Adrenal gland (tissue), 12 donors: ENCODE data around the gene HTR3B. TPM values are rescaled to one million over a fixed set of nuclear protein-coding genes. Genes with fewer than 3 reads are reported as not detected.

ENCODE experiments used
- DNase-seq, 7 donors: peaks; one replicate each; pipeline ENCODE4 v3.0.0-alpha.2; 2019 to 2020
- H3K27ac ChIP-seq, 5 donors: fragments of 200-600 bp; sonication (generic) in 4 of 5; 1 replicate in 3 of 5; 2 replicates in 2 of 5; pipeline versions ENCODE4 v1.5.1 to v1.8.0; 2016 to 2020; ENCODE audit warnings: mild to moderate bottlenecking in 1 of 5
- H3K27me3 ChIP-seq: fragments of 200-600 bp; 2 replicates; pipeline ENCODE4 v1.8.0; 2021
- H3K36me3 ChIP-seq, 2 donors: fragments of 200-600 bp; replicated peaks in 1 of 2; 1 replicate in 1 of 2; 2 replicates in 1 of 2; pipeline versions ENCODE4 v1.5.1 to v1.8.0; 2018 to 2022
- H3K4me1 ChIP-seq, 2 donors: fragments of 200-600 bp; replicated peaks in 1 of 2; 1 replicate in 1 of 2; 2 replicates in 1 of 2; pipeline versions ENCODE4 v1.5.1 to v1.8.0; 2018 to 2021
- H3K4me3 ChIP-seq, 4 donors: fragments of 200-600 bp; sonication (generic) in 3 of 4; one replicate each; pipeline ENCODE4 v1.5.1; 2016 to 2018
- H3K9me3 ChIP-seq, 3 donors: fragments of 200-600 bp; sonication (generic) in 1 of 3; replicated peaks in 1 of 3; 1 replicate in 2 of 3; 2 replicates in 1 of 3; pipeline versions ENCODE4 v1.5.1 to v1.8.0; 2016 to 2021
- POLR2A ChIP-seq, 2 donors: fragments of 450-650 bp; IDR thresholded peaks; one replicate each; pipeline ENCODE4 v1.6.1; 2017; ENCODE audit warnings: antibody characterized with exemption in 2 of 2, mild to moderate bottlenecking in 2 of 2, moderate library complexity in 1 of 2
- WGBS, 4 donors: extraction: QIAGEN DNeasy Blood & Tissue Kit in 2 of 4; methylation state at CpG; one replicate each; pipeline versions ENCODE4 v1.1.5 to v1.1.7; 2013 to 2017; 5-methylcytosine and 5-hydroxymethylcytosine counted together
- intact Hi-C, 2 donors: fragments of 100-400 bp; cut with DNase I; formaldehyde crosslinking; loops; one replicate each; pipeline versions ENCODE4 v1.14.1 to v1.15.0; 2022 to 2023
- polyA plus RNA-seq, 3 donors: library from polyadenylated mRNA; stranded (reverse); fragments of 200-250 nt in 2 of 3; fragments of 350-450 nt in 1 of 3; fragmentation: Illumina TruSeq in 1 of 3; extraction: RNeasy Lipid Tissue Mini Kit (QIAGEN cat#74804) in 1 of 3; gene quantifications; one replicate each; pipeline ENCODE4 v1.2.3, GENCODE V29; 2013 to 2014
- total RNA-seq, 9 donors: library from RNA; depleted of rRNA in 4 of 9; stranded (reverse); fragments of >200 nt in 4 of 9; fragments of 120-200 nt in 1 of 9; fragmentation: NEBNext Ultra II Directional in 1 of 9; extraction: Animal tissue kit (Norgen Biotek cat#: 25700) in 1 of 9; gene quantifications; one replicate each; pipeline versions ENCODE4 v1.1.0 to v1.2.4, GENCODE V29; 2013 to 2023
- TF ChIP-seq, protein P1 (sequence below), 6 experiments: fragments of 450-650 bp in 4 of 6; fragments of 200-600 bp in 2 of 6; sonication (generic) in 1 of 6; IDR thresholded peaks; 1 replicate in 5 of 6; 2 replicates in 1 of 6; pipeline versions ENCODE4 v1.5.1 to v1.8.0; 2016 to 2021; ENCODE audit warnings: antibody characterized with exemption in 6 of 6, mild to moderate bottlenecking in 2 of 6, moderate library complexity in 1 of 6
- donor health status: healthy with polysubstance abuse.
- donor health status: Bipolar disorder and iron deficiency.
- donor health status: DM: yes; HTN: yes; CAD: no.
- donor health status: DM: no; HTN: no; CAD: no.
- donor health status: DM: no; HTN: no; CAD: no.
- donor health status: DM: yes; HTN: yes; CAD: no.

Gene HTR3B
- total and polyA plus RNA-seq, 12 donors: not detected

DNA sequence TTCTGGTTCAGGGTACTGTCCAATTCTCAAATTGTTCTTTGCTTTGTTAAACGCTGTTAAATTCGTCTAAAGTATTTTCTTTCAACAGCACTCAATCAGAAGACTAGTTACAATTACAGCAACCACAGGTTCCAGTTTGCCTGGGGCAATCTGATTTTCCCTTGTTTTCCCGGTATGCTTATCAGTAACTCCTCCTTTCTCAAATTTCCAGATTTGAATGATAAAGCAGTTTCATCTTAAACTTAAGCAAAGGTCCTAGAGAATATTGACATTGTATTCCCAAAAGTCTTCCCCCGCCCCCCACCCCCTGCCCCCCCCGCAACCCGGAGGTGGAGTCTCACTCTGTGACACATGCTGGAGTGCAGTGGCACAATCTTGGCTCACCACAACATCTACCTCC is 18.7 kb upstream of the HTR3B start:
- intact Hi-C loops: no loop called here
- H3K27me3 ChIP-seq: no peaks in the 10 kb centered on the region
- H3K36me3 ChIP-seq: no peaks in the 10 kb centered on the region
- H3K4me1 ChIP-seq: no peaks in the 10 kb centered on the region
- WGBS, 4 donors: 61 to 70% (median 64%) methylated on average over 6 of the region's 6 CpGs
- no peak for TF ChIP-seq POLR2A (IDR thresholded peaks at IDR 0.05)
- TF ChIP-seq, protein P1, sequence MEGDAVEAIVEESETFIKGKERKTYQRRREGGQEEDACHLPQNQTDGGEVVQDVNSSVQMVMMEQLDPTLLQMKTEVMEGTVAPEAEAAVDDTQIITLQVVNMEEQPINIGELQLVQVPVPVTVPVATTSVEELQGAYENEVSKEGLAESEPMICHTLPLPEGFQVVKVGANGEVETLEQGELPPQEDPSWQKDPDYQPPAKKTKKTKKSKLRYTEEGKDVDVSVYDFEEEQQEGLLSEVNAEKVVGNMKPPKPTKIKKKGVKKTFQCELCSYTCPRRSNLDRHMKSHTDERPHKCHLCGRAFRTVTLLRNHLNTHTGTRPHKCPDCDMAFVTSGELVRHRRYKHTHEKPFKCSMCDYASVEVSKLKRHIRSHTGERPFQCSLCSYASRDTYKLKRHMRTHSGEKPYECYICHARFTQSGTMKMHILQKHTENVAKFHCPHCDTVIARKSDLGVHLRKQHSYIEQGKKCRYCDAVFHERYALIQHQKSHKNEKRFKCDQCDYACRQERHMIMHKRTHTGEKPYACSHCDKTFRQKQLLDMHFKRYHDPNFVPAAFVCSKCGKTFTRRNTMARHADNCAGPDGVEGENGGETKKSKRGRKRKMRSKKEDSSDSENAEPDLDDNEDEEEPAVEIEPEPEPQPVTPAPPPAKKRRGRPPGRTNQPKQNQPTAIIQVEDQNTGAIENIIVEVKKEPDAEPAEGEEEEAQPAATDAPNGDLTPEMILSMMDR (IDR thresholded peaks at IDR 0.05): no peak
- H3K9me3 ChIP-seq: no peaks in the 10 kb centered on the region
- no peak overlapping the region for H3K27ac ChIP-seq
- DNase-seq: no peak
- H3K4me3 ChIP-seq: no peak overlapping the region

DNA sequence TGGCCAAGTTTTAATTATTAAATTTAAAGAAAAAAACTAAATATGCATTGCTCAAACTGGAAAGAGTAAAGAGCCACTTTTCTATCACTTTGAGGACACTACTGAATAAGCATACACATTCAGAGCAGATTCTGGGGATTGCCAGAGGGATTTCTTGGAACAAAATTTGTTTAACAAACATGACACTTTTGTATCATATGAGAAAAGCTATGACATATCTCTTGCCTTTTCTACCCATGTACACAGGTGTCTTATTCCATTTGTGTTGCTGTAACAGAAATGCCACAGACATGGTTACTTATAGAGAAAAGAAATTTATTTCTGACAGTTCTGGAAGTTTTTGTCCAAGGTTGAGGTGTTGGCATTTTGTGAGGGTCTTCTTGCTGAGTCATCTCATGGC is 15.7 kb upstream of the HTR3B start:
- Histone ChIP-seq H3K4me1 (no peaks in the 10 kb centered on the region), H3K27ac (no peak overlapping the region), H3K36me3 (no peaks in the 10 kb centered on the region), H3K27me3 (no peaks in the 10 kb centered on the region), H3K9me3 (no peaks in the 10 kb centered on the region), H3K4me3 (no peak overlapping the region)
- intact Hi-C loops: no loop called here
- TF ChIP-seq, protein P1 (IDR thresholded peaks at IDR 0.05): no peak
- no peak for TF ChIP-seq POLR2A (IDR thresholded peaks at IDR 0.05)
- DNase-seq: no peak

DNA sequence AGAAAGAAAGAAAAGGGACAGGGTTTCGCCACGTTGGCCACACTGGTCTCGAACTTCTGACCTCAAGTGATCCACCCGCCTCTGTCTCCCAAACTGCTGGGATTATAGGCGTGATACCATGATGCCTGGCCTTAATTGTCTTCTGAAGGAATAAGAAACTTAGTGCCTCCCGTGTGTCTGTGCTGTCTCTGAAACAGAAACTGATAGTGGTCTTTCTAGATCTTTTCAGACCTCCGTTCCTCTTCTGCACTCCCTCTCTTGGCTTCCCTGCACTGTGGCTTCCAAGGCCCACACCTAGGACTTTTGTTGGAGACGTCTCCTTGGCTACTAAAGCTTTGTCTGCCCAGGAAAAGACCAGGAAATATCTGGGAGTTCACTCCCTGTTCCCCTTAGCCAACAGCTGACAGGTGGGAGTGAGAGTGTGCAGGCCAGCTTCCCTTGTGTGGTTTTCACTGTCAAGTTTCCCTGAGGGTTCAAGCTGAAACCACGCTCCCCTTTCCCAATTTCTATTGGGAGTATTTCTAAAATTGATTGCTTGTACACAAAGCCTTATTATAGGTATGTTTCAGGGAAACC is 10.1 kb upstream of the HTR3B start:
- Histone ChIP-seq H3K27me3 (no peaks in the 10 kb centered on the region), H3K4me3 (no peak overlapping the region), H3K4me1 (peaks cover 3 to 10% of the 10 kb centered on the region in 2 donors), H3K27ac (no peak overlapping the region), H3K9me3 (no peaks in the 10 kb centered on the region), H3K36me3 (no peaks in the 10 kb centered on the region)
- no peak for DNase-seq
- no peak for TF ChIP-seq POLR2A (IDR thresholded peaks at IDR 0.05)
- TF ChIP-seq, protein P1 (IDR thresholded peaks at IDR 0.05): no peak
- intact Hi-C loops: loop anchor here in 1 of 2 donors (10.0 kb wide), 1 partner anchor 140 kb away; no protein-coding TSS in a partner anchor
- 74 to 79% (median 76%) methylated on average over 9 of the region's 9 CpGs for WGBS, 4 donors

DNA sequence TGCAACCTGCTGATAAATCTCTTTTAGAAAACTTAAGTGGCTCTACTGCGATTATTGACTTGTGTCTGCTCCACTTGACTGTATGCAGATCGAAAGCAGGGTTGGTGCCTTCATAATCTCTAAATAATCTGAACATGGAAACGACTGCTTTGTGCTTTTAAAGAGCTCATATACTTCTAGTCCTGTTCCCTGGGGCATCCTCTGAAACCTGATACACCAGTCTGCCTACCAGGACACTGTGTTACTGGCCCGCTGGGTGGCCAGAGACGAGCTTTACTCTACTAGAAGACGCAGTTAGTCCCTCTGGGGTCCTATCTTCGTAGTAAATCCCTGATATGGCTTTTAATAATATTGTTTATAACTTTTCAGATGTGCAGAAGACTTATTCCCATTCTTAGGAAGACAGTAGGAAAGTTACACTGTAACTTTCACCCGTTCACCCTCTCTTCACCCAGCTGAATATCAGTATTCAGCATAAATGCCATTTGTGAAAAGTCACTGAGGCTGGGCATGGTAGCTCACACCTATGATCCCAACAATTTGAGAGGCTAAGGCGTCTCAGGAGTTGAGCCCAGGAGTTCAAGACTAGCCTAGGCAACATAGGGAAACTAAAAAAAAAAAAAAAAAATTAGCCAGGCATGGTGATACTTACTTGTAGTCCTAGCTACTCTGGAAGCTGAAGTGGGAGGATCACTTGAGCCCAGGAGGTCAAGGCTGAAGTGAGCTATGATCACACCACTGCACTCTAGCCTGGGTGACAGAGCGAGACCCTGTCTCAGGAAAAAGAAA is 9.0 kb upstream of the HTR3B start:
- DNase-seq: no peak
- H3K9me3 ChIP-seq: no peaks in the 10 kb centered on the region
- no peaks in the 10 kb centered on the region for H3K27me3 ChIP-seq
- no peaks in the 10 kb centered on the region for H3K36me3 ChIP-seq
- peaks cover 3 to 10% of the 10 kb centered on the region in 2 donors for H3K4me1 ChIP-seq
- intact Hi-C loops: loop anchor here (5.0 to 10.0 kb wide), 2 partner anchors 139 to 367 kb away; no protein-coding TSS in a partner anchor
- H3K4me3 ChIP-seq: no peak overlapping the region
- H3K27ac ChIP-seq: no peak overlapping the region
- TF ChIP-seq POLR2A (IDR thresholded peaks at IDR 0.05): no peak
- TF ChIP-seq, protein P1 (IDR thresholded peaks at IDR 0.05): no peak
- WGBS, 4 donors: 68 to 81% (median 71%) methylated on average over 10 of the region's 10 CpGs
